ENCODE results near the gene GRPEL1. TPM values are rescaled to one million over a fixed set of nuclear protein-coding genes. Genes with fewer than 3 reads are reported as not detected.

Gene GRPEL1
- total and polyA plus RNA-seq, 2 experiments from 2014 or later: 28.3 to 56.5 TPM

- no peak for DNase-seq (ENCODE audit: low spot score)
- no peaks in the 10 kb centered on the region for H3K9me2 ChIP-seq (replicated peaks; ENCODE audit: insufficient read depth)
- H3K4me2 ChIP-seq: no peak overlapping the region
- TF ChIP-seq EZH2 (IDR thresholded peaks at IDR 0.05; ENCODE audit: borderline replicate concordance) (no peak), CTCF (IDR thresholded peaks at IDR 0.05; ENCODE audit: poor library complexity) (no peak), EZH2phosphoT487 (IDR thresholded peaks at IDR 0.05; ENCODE audit: low read depth, severe bottlenecking, unreplicated experiment) (no peak)
- H3K4me1 ChIP-seq (ENCODE audit: insufficient read depth): peaks cover 23% of the 10 kb centered on the region
- peaks cover 3% of the 10 kb centered on the region for H3K79me2 ChIP-seq
- no peak overlapping the region for H3K27ac ChIP-seq
- H3K27me3 ChIP-seq: no peaks in the 10 kb centered on the region
- H3K4me3 ChIP-seq: no peak overlapping the region
- H3K36me3 ChIP-seq (replicated peaks; ENCODE audit: insufficient read depth, low read depth): no peaks in the 10 kb centered on the region
- 88% methylated on average over 2 of the region's 2 CpGs for WGBS (ENCODE audit: low lambda C conversion rate, missing lambda C conversion rate)
- H2AFZ ChIP-seq: no peak overlapping the region
- no peaks in the 10 kb centered on the region for H3K9me3 ChIP-seq (ENCODE audit: low read depth)
- H4K20me1 ChIP-seq (ENCODE audit: insufficient read depth, poor library complexity, severe bottlenecking): no peaks in the 10 kb centered on the region
These were observed 47.6 kb downstream of the GRPEL1 start for GRCh38 chr4:7020290-7020689.

- H3K9me2 ChIP-seq (replicated peaks; ENCODE audit: insufficient read depth): no peaks in the 10 kb centered on the region
- DNase-seq (ENCODE audit: low spot score): no peak
- 90% methylated on average over 10 of the region's 10 CpGs for WGBS (ENCODE audit: low lambda C conversion rate, missing lambda C conversion rate)
These were observed 48.5 kb downstream of the GRPEL1 start for GRCh38 chr4:7019367-7019766.

GRCh38 chr4:7018281-7018680 is 49.6 kb downstream of the GRPEL1 start:
- Histone ChIP-seq H3K9me2 (replicated peaks; ENCODE audit: insufficient read depth) (no peaks in the 10 kb centered on the region), H3K4me1 (ENCODE audit: insufficient read depth) (peaks cover 23% of the 10 kb centered on the region), H3K27ac (no peak overlapping the region), H2AFZ (no peak overlapping the region), H3K27me3 (no peaks in the 10 kb centered on the region), H3K4me3 (no peak overlapping the region), H3K36me3 (replicated peaks; ENCODE audit: insufficient read depth, low read depth) (no peaks in the 10 kb centered on the region), H3K4me2 (no peak overlapping the region), H3K79me2 (peaks cover 3% of the 10 kb centered on the region), H4K20me1 (ENCODE audit: insufficient read depth, poor library complexity, severe bottlenecking) (no peaks in the 10 kb centered on the region), H3K9me3 (ENCODE audit: low read depth) (no peaks in the 10 kb centered on the region)
- TF ChIP-seq EZH2 (IDR thresholded peaks at IDR 0.05; ENCODE audit: borderline replicate concordance) (no peak), EZH2phosphoT487 (IDR thresholded peaks at IDR 0.05; ENCODE audit: low read depth, severe bottlenecking, unreplicated experiment) (no peak), CTCF (IDR thresholded peaks at IDR 0.05; ENCODE audit: poor library complexity) (no peak)
- WGBS (ENCODE audit: low lambda C conversion rate, missing lambda C conversion rate): 94% methylated on average over 9 of the region's 9 CpGs
- DNase-seq (ENCODE audit: low spot score): no peak

More at GRCh38 chr4:7019367-7019766, 48.5 kb downstream of the GRPEL1 start:
- no peaks in the 10 kb centered on the region for H4K20me1 ChIP-seq (ENCODE audit: insufficient read depth, poor library complexity, severe bottlenecking)
- peaks cover 23% of the 10 kb centered on the region for H3K4me1 ChIP-seq (ENCODE audit: insufficient read depth)
- no peak overlapping the region for H3K4me3 ChIP-seq
- TF ChIP-seq EZH2phosphoT487 (IDR thresholded peaks at IDR 0.05; ENCODE audit: low read depth, severe bottlenecking, unreplicated experiment): no peak
- no peak for TF ChIP-seq CTCF (IDR thresholded peaks at IDR 0.05; ENCODE audit: poor library complexity)
- TF ChIP-seq EZH2 (IDR thresholded peaks at IDR 0.05; ENCODE audit: borderline replicate concordance): no peak
- H3K79me2 ChIP-seq: peaks cover 3% of the 10 kb centered on the region
- no peak overlapping the region for H3K4me2 ChIP-seq
- no peaks in the 10 kb centered on the region for H3K27me3 ChIP-seq
- H3K9me3 ChIP-seq (ENCODE audit: low read depth): no peaks in the 10 kb centered on the region
- no peak overlapping the region for H3K27ac ChIP-seq
- no peak overlapping the region for H2AFZ ChIP-seq
- H3K36me3 ChIP-seq (replicated peaks; ENCODE audit: insufficient read depth, low read depth): no peaks in the 10 kb centered on the region

All from hepatocyte (in vitro differentiated cells).